Measurements from ENCODE around the gene TNFSF10.

- TF ChIP-seq, protein P1, sequence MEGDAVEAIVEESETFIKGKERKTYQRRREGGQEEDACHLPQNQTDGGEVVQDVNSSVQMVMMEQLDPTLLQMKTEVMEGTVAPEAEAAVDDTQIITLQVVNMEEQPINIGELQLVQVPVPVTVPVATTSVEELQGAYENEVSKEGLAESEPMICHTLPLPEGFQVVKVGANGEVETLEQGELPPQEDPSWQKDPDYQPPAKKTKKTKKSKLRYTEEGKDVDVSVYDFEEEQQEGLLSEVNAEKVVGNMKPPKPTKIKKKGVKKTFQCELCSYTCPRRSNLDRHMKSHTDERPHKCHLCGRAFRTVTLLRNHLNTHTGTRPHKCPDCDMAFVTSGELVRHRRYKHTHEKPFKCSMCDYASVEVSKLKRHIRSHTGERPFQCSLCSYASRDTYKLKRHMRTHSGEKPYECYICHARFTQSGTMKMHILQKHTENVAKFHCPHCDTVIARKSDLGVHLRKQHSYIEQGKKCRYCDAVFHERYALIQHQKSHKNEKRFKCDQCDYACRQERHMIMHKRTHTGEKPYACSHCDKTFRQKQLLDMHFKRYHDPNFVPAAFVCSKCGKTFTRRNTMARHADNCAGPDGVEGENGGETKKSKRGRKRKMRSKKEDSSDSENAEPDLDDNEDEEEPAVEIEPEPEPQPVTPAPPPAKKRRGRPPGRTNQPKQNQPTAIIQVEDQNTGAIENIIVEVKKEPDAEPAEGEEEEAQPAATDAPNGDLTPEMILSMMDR (IDR thresholded peaks at IDR 0.05): no peak
- no peak for TF ChIP-seq ZFX (IDR thresholded peaks at IDR 0.05; ENCODE audit: borderline replicate concordance)
Measured at GRCh38 chr3:172560586-172560985, 37.4 kb upstream of the TNFSF10 start.

Data from 22Rv1 (cell line).